H1 (cell line): ENCODE results near the gene PEAK1. TPM values are rescaled to one million over a fixed set of nuclear protein-coding genes. Genes with fewer than 3 reads are reported as not detected.

Experiments used
- CTCF ChIA-PET: fragments of 300-600 bp; sonication (Branson Sonifier 250); formaldehyde crosslinking; loops from one replicate; lab custom pipeline; 2021; ENCODE audit not compliant: partially characterized antibody; lab: Charles Lee
- POLR2A ChIA-PET: fragments of 300-600 bp; sonication (Branson Sonifier 250); formaldehyde crosslinking; loops from one replicate; lab custom pipeline; 2021; ENCODE audit warnings: inconsistent platforms; ENCODE audit not compliant: partially characterized antibody; lab: Charles Lee
- DNase-seq, 2 experiments: peaks; one replicate each; pipeline versions ENCODE4 v3.0.0 to v3.0.0-alpha.2; 2010 to 2022; ENCODE audit warnings: low spot score in 2 of 2, low read depth in 1 of 2, mixed read lengths in 1 of 2
- FAIRE-seq: peaks from 2 replicates; lab custom pipeline; 2011; peaks lifted over from hg19 to GRCh38; lab: Jason Lieb, UNC
- H2AFZ ChIP-seq: 2 replicates; pipeline ENCODE4 v1.8.1; 2012; ENCODE audit warnings: low read length, inconsistent platforms
- H2AK5ac ChIP-seq: 2 replicates; pipeline ENCODE4 v1.6.1; 2013; ENCODE audit warnings: low read depth, low read length
- H2BK120ac ChIP-seq: replicated peaks from 2 replicates; pipeline ENCODE3; 2013; ENCODE audit warnings: low read depth, low read length, inconsistent platforms
- H2BK12ac ChIP-seq: 2 replicates; pipeline ENCODE4 v1.6.1; 2013; ENCODE audit warnings: low read depth, low read length
- H2BK15ac ChIP-seq: 2 replicates; pipeline ENCODE4 v1.6.1; 2013; ENCODE audit warnings: low read length
- H2BK20ac ChIP-seq: 2 replicates; pipeline ENCODE4 v1.6.1; 2013; ENCODE audit warnings: low read length
- H2BK5ac ChIP-seq: 2 replicates; pipeline ENCODE4 v1.6.1; 2013; ENCODE audit warnings: low read depth, low read length
- H3K14ac ChIP-seq: 2 replicates; pipeline ENCODE4 v1.6.1; 2013; ENCODE audit warnings: inconsistent platforms; ENCODE audit not compliant: insufficient read length
- H3K18ac ChIP-seq: 2 replicates; pipeline ENCODE4 v1.6.1; 2013; ENCODE audit warnings: low read length; ENCODE audit errors: extremely low read depth
- H3K23ac ChIP-seq: 2 replicates; pipeline ENCODE4 v1.6.1; 2013; ENCODE audit warnings: inconsistent platforms; ENCODE audit not compliant: insufficient read length
- H3K23me2 ChIP-seq: 2 replicates; pipeline ENCODE4 v1.6.1; 2013; ENCODE audit warnings: low read depth, low read length
- H3K27ac ChIP-seq: 2 replicates; pipeline ENCODE4 v1.6.1; 2011; ENCODE audit warnings: low read depth, low read length, inconsistent platforms
- H3K27me3 ChIP-seq, 4 experiments: replicated peaks in 1 of 4; 1 replicate in 1 of 4; 2 replicates in 3 of 4; pipeline versions ENCODE4 v1.6.1 to v1.8.1; 2011 to 2013; ENCODE audit warnings: low read length in 3 of 4, mild to moderate bottlenecking in 3 of 4, inconsistent platforms in 2 of 4, mixed read lengths in 2 of 4, moderate library complexity in 1 of 4; ENCODE audit not compliant: control insufficient read depth in 3 of 4, insufficient read depth in 3 of 4; ENCODE audit errors: extremely low read depth in 1 of 4
- H3K36me3 ChIP-seq, 4 experiments: 2 replicates each; pipeline versions ENCODE4 v1.6.1 to v1.8.1; 2011 to 2013; ENCODE audit warnings: mild to moderate bottlenecking in 4 of 4, low read length in 3 of 4, moderate library complexity in 2 of 4, control low read depth in 1 of 4, inconsistent platforms in 1 of 4; ENCODE audit not compliant: insufficient read depth in 4 of 4, control insufficient read depth in 2 of 4
- H3K4ac ChIP-seq: replicated peaks from 2 replicates; pipeline ENCODE3; 2013; ENCODE audit warnings: low read length, low read depth, mixed read lengths, inconsistent platforms; ENCODE audit not compliant: insufficient read length
- H3K4me1 ChIP-seq, 4 experiments: replicated peaks in 1 of 4; 1 replicate in 1 of 4; 2 replicates in 3 of 4; pipeline versions ENCODE4 v1.6.1 to v1.8.1; 2011 to 2013; ENCODE audit warnings: low read length in 3 of 4, inconsistent platforms in 2 of 4, mixed read lengths in 1 of 4; ENCODE audit not compliant: insufficient read depth in 4 of 4, control insufficient read depth in 3 of 4
- H3K4me2 ChIP-seq, 2 experiments: 2 replicates each; pipeline versions ENCODE4 v1.6.1 to v1.8.1; 2011 to 2013; ENCODE audit warnings: low read depth in 2 of 2, low read length in 2 of 2, control low read depth in 1 of 2, inconsistent platforms in 1 of 2, mild to moderate bottlenecking in 1 of 2; ENCODE audit not compliant: insufficient read depth in 1 of 2
- H3K4me3 ChIP-seq, 4 experiments: fragments of 200-600, 300-600 bp in 1 of 4; sonication (generic), shearing (Covaris generic), sonication (Bioruptor Twin) in 1 of 4; 2 replicates each; pipeline versions ENCODE4 v1.5.1 to v1.8.1; 2011 to 2016; ENCODE audit warnings: low read length in 4 of 4, low read depth in 3 of 4, control low read depth in 2 of 4, inconsistent platforms in 2 of 4, mild to moderate bottlenecking in 2 of 4, mixed read lengths in 1 of 4, moderate library complexity in 1 of 4; ENCODE audit not compliant: insufficient read depth in 2 of 4; ENCODE audit errors: extremely low read depth in 1 of 4
- H3K56ac ChIP-seq: replicated peaks from 2 replicates; pipeline ENCODE3; 2013; ENCODE audit warnings: low read depth, mild to moderate bottlenecking, mixed read lengths, low read length, inconsistent platforms; ENCODE audit not compliant: insufficient read length
- H3K79me1 ChIP-seq: 2 replicates; pipeline ENCODE4 v1.6.1; 2013; ENCODE audit warnings: low read depth, low read length, control low read depth
- H3K79me2 ChIP-seq, 2 experiments: 2 replicates each; pipeline versions ENCODE4 v1.6.1 to v1.8.1; 2012 to 2013; ENCODE audit warnings: low read length in 2 of 2, mild to moderate bottlenecking in 2 of 2, inconsistent platforms in 1 of 2; ENCODE audit not compliant: insufficient read depth in 2 of 2, control insufficient read depth in 1 of 2
- H3K9ac ChIP-seq, 4 experiments: replicated peaks in 1 of 4; 1 replicate in 1 of 4; 2 replicates in 3 of 4; pipeline versions ENCODE4 v1.6.1 to v1.8.1; 2011 to 2013; ENCODE audit warnings: low read depth in 3 of 4, low read length in 3 of 4, control low read depth in 2 of 4, mild to moderate bottlenecking in 2 of 4, moderate library complexity in 2 of 4, inconsistent platforms in 1 of 4; ENCODE audit errors: extremely low read depth in 1 of 4
- H3K9me3 ChIP-seq, 2 experiments: 2 replicates each; pipeline versions ENCODE4 v1.6.1 to v1.8.1; 2012 to 2013; ENCODE audit warnings: mild to moderate bottlenecking in 2 of 2, moderate library complexity in 2 of 2, control low read depth in 1 of 2, inconsistent platforms in 1 of 2, low read depth in 1 of 2, low read length in 1 of 2, mixed read lengths in 1 of 2; ENCODE audit not compliant: insufficient read depth in 2 of 2
- H4K20me1 ChIP-seq, 2 experiments: replicated peaks in 1 of 2; 2 replicates each; pipeline versions ENCODE3 to v1.8.1; 2011 to 2013; ENCODE audit warnings: inconsistent platforms in 2 of 2, low read length in 2 of 2, mild to moderate bottlenecking in 1 of 2; ENCODE audit not compliant: insufficient read depth in 2 of 2, control insufficient read depth in 1 of 2
- H4K5ac ChIP-seq: 2 replicates; pipeline ENCODE4 v1.6.1; 2013; ENCODE audit warnings: low read length, low read depth, mixed read lengths, inconsistent platforms; ENCODE audit not compliant: insufficient read length
- H4K8ac ChIP-seq: 2 replicates; pipeline ENCODE4 v1.8.0; 2013; ENCODE audit warnings: mild to moderate bottlenecking, moderate library complexity, low read length, inconsistent platforms; ENCODE audit not compliant: insufficient read depth; ENCODE audit errors: extremely low read depth
- H4K91ac ChIP-seq: replicated peaks from 2 replicates; pipeline ENCODE3; 2013; ENCODE audit warnings: low read length, mixed read lengths, inconsistent platforms; ENCODE audit not compliant: insufficient read length
- ATF3 ChIP-seq: IDR thresholded peaks from 2 replicates; pipeline ENCODE4 v1.6.1; 2011; ENCODE audit warnings: low read depth, mild to moderate bottlenecking, low read length; ENCODE audit not compliant: insufficient read depth
- BCL11A ChIP-seq, 2 experiments: IDR thresholded peaks; one replicate each; pipeline ENCODE4 v1.6.1; 2011; ENCODE audit warnings: low read depth in 2 of 2, low read length in 2 of 2, mild to moderate bottlenecking in 2 of 2
- CTBP2 ChIP-seq: IDR thresholded peaks from 2 replicates; pipeline ENCODE4 v1.7.0; 2011; ENCODE audit warnings: borderline replicate concordance, mild to moderate bottlenecking, moderate library complexity, mixed read lengths, low read length; ENCODE audit not compliant: insufficient read depth, insufficient read length
- GTF2F1 ChIP-seq: IDR thresholded peaks from 2 replicates; pipeline ENCODE4 v1.6.1; 2012; ENCODE audit warnings: low read depth, low read length, improper control_type of control experiment, borderline replicate concordance
- SIN3A ChIP-seq, 2 experiments: IDR thresholded peaks in 1 of 2; conservative IDR thresholded peaks in 1 of 2; 2 replicates each; pipeline ENCODE4 v1.6.1; 2011 to 2012; ENCODE audit warnings: low read length in 2 of 2, improper control_type of control experiment in 1 of 2, low read depth in 1 of 2, mild to moderate bottlenecking in 1 of 2
- TBP ChIP-seq: IDR thresholded peaks from 2 replicates; pipeline ENCODE4 v1.6.1; 2011; ENCODE audit warnings: low read depth, low read length, improper control_type of control experiment
- WGBS, 2 experiments: shearing (Covaris generic) in 1 of 2; methylation state at CpG; one replicate each; pipeline versions ENCODE4 v1.1.6 to v1.1.7; 2013 to 2015; ENCODE audit warnings: low lambda C conversion rate in 2 of 2, mixed read lengths in 2 of 2, inconsistent platforms in 1 of 2, low coverage in 1 of 2, missing lambda C conversion rate in 1 of 2; ENCODE audit not compliant: insufficient replicate concordance in 2 of 2, insufficient coverage in 1 of 2, insufficient read length in 1 of 2; ENCODE audit errors: extremely low coverage in 1 of 2, missing lambda C conversion rate in 1 of 2; 5-methylcytosine and 5-hydroxymethylcytosine counted together
- polyA plus RNA-seq, 7 experiments: library from polyadenylated mRNA; depleted of rRNA in 3 of 7; stranded (reverse) in 5 of 7; unstranded in 2 of 7; fragments of >200 nt in 5 of 7; fragments of 200-250 nt in 2 of 7; gene quantifications; 1 replicate in 5 of 7; 2 replicates in 1 of 7; 4 replicates in 1 of 7; pipeline versions ENCODE4 v1.2.1 to v1.2.3, GENCODE V29; 2011 to 2013; ENCODE audit warnings: missing spikeins in 2 of 7, mixed read lengths in 2 of 7
- total RNA-seq: library from RNA; stranded (reverse); fragmentation: NEBNext Ultra II Directional; extraction: Animal tissue kit (Norgen Biotek cat#: 25700); gene quantifications from 2 replicates; pipeline ENCODE4 v1.2.1, GENCODE V29; 2021

The PEAK1 gene
- total and polyA plus RNA-seq, 2 of the 8 experiments (the other 6 are each of a cell fraction or from before 2014, with no cell fraction given): 8.8 to 44.8 TPM

- Histone ChIP-seq H3K9ac (no peak overlapping the region), H2BK5ac (no peak overlapping the region), H4K20me1 (peaks cover 0 to 2% of the 10 kb centered on the region in 2 experiments), H3K9me3 (no peaks in the 10 kb centered on the region), H4K8ac (no peak overlapping the region), H2BK12ac (no peak overlapping the region), H2BK20ac (no peak overlapping the region), H2BK15ac (no peak overlapping the region), H3K4me1 (peaks cover 0 to 3% (median 0%) of the 10 kb centered on the region in 4 experiments; a peak in 1 of 7 replicates), H2AFZ (no peak overlapping the region), H3K79me2 (peaks cover 0 to 15% of the 10 kb centered on the region in 2 experiments; a peak in 2 of 4 replicates), H3K4ac (no peak overlapping the region)
- CTCF ChIA-PET: interaction anchor here (0.7 kb wide), 1 partner anchor 213 kb away, joined by 3 read pairs; no protein-coding TSS in a partner anchor
- no peak for TF ChIP-seq SIN3A (conservative IDR thresholded peaks at IDR 0.05 in 1 of 2, IDR thresholded peaks at IDR 0.05 in 1 of 2; ENCODE audit: low read depth in 1 of 2, low read length in 2 of 2)
- TF ChIP-seq TBP: no peak
- no peak for TF ChIP-seq CTBP2
- TF ChIP-seq GTF2F1: no peak
- TF ChIP-seq BCL11A (IDR thresholded peaks at IDR 0.05; ENCODE audit: low read depth in 2 of 2, low read length in 2 of 2): no peak
- no peak for TF ChIP-seq ATF3
- TF ChIP-seq, all 59 proteins: peak for 0
- FAIRE-seq (no peak), DNase-seq (no peak)
- Histone ChIP-seq H2AK5ac (no peak overlapping the region), H3K27ac (no peak overlapping the region), H4K91ac (no peak overlapping the region), H3K4me3 (no peak overlapping the region), H3K79me1 (no peaks in the 10 kb centered on the region), H3K23ac (no peak overlapping the region), H2BK120ac (no peak overlapping the region), H3K56ac (no peak overlapping the region), H3K23me2 (no peaks in the 10 kb centered on the region), H3K18ac (no peak overlapping the region), H3K4me2 (no peak overlapping the region), H4K5ac (no peak overlapping the region), H3K36me3 (no peaks in the 10 kb centered on the region), H3K14ac (no peak overlapping the region), H3K27me3 (no peaks in the 10 kb centered on the region)
- POLR2A ChIA-PET: no interaction called here
- 81% methylated on average over 2 of the region's 2 CpGs; no CpG with 5 or more reads in 1 of the 2 experiments for WGBS, 2 experiments
Measured at GRCh38 chr15:77326366-77326765, 93.5 kb downstream of the PEAK1 start.
